Trophoblast cell (in vitro differentiated cells and primary cell): Measurements from ENCODE around the gene ADARB2.
"Not testable (repeated sequence)": the region's sequence is repeated elsewhere in the genome, so short reads cannot be mapped to it uniquely, and the experiment has no call there.

Experiments
- DNase-seq, 2 donors: peaks; one replicate each; pipeline ENCODE4 v3.0.0-alpha.2; 2016
- H2AFZ ChIP-seq: 2 replicates; pipeline ENCODE4 v1.6.1; 2013; ENCODE audit warnings: low read length, moderate library complexity, mild to moderate bottlenecking; ENCODE audit not compliant: insufficient read depth, poor library complexity
- H2AK5ac ChIP-seq: 2 replicates; pipeline ENCODE4 v1.6.1; 2013; ENCODE audit warnings: mild to moderate bottlenecking, low read length
- H2BK120ac ChIP-seq: 2 replicates; pipeline ENCODE4 v1.6.1; 2013; ENCODE audit warnings: low read length, mild to moderate bottlenecking, moderate library complexity; ENCODE audit not compliant: insufficient read depth, poor library complexity
- H2BK12ac ChIP-seq: 2 replicates; pipeline ENCODE4 v1.6.1; 2013; ENCODE audit warnings: mild to moderate bottlenecking, low read length, moderate library complexity
- H2BK5ac ChIP-seq: 2 replicates; pipeline ENCODE4 v1.6.1; 2013; ENCODE audit warnings: low read length, low read depth, moderate library complexity, mild to moderate bottlenecking; ENCODE audit not compliant: poor library complexity
- H3K14ac ChIP-seq: 2 replicates; pipeline ENCODE4 v1.6.1; 2013; ENCODE audit warnings: mild to moderate bottlenecking, low read length
- H3K18ac ChIP-seq: 2 replicates; pipeline ENCODE4 v1.6.1; 2013; ENCODE audit warnings: mild to moderate bottlenecking, low read length
- H3K23ac ChIP-seq: 2 replicates; pipeline ENCODE4 v1.6.1; 2013; ENCODE audit warnings: low read length
- H3K27ac ChIP-seq: 2 replicates; pipeline ENCODE4 v1.5.1; 2013; ENCODE audit warnings: low read depth, mild to moderate bottlenecking, inconsistent platforms, low read length, moderate library complexity
- H3K27me3 ChIP-seq: 2 replicates; pipeline ENCODE4 v1.6.1; 2013; ENCODE audit warnings: inconsistent platforms, mild to moderate bottlenecking, low read length, moderate library complexity; ENCODE audit not compliant: insufficient read depth
- H3K36me3 ChIP-seq, 2 experiments: 1 replicate in 1 of 2; 2 replicates in 1 of 2; pipeline ENCODE4 v1.6.1; 2013; ENCODE audit warnings: low read length in 2 of 2, mild to moderate bottlenecking in 2 of 2, moderate library complexity in 1 of 2; ENCODE audit not compliant: insufficient read depth in 2 of 2, control insufficient read depth in 1 of 2
- H3K4ac ChIP-seq: 2 replicates; pipeline ENCODE4 v1.6.1; 2013; ENCODE audit warnings: low read depth, mild to moderate bottlenecking, low read length, moderate library complexity
- H3K4me1 ChIP-seq, 2 experiments: 1 replicate in 1 of 2; 2 replicates in 1 of 2; pipeline ENCODE4 v1.6.1; 2013; ENCODE audit warnings: low read length in 2 of 2, mild to moderate bottlenecking in 2 of 2, moderate library complexity in 1 of 2; ENCODE audit not compliant: insufficient read depth in 2 of 2, control insufficient read depth in 1 of 2
- H3K4me2 ChIP-seq: 2 replicates; pipeline ENCODE4 v1.6.1; 2013; ENCODE audit warnings: inconsistent platforms, mild to moderate bottlenecking, low read length, moderate library complexity
- H3K4me3 ChIP-seq: 2 replicates; pipeline ENCODE4 v1.5.1; 2013; ENCODE audit warnings: mild to moderate bottlenecking, low read depth, low read length, inconsistent platforms
- H3K79me1 ChIP-seq: one replicate; pipeline ENCODE4 v1.6.1; 2013; ENCODE audit warnings: low read length
- H3K79me2 ChIP-seq: 2 replicates; pipeline ENCODE4 v1.6.1; 2013; ENCODE audit warnings: low read length, mild to moderate bottlenecking; ENCODE audit not compliant: control insufficient read depth, insufficient read depth, poor library complexity
- H3K9ac ChIP-seq: 2 replicates; pipeline ENCODE4 v1.6.1; 2013; ENCODE audit warnings: mild to moderate bottlenecking, low read length
- H3K9me3 ChIP-seq: 2 replicates; pipeline ENCODE4 v1.6.1; 2013; ENCODE audit warnings: low read depth, mild to moderate bottlenecking, control low read depth, inconsistent platforms, low read length; ENCODE audit not compliant: insufficient read depth
- H4K12ac ChIP-seq: 2 replicates; pipeline ENCODE4 v1.6.1; 2013; ENCODE audit warnings: low read depth, mild to moderate bottlenecking, low read length, moderate library complexity
- H4K8ac ChIP-seq: 2 replicates; pipeline ENCODE4 v1.6.1; 2013; ENCODE audit warnings: low read depth, mild to moderate bottlenecking, low read length, moderate library complexity
- H4K91ac ChIP-seq: one replicate; pipeline ENCODE4 v1.6.1; 2013; ENCODE audit warnings: low read depth, mild to moderate bottlenecking, low read length, moderate library complexity
- WGBS: extraction: QIAGEN DNeasy Blood & Tissue Kit; methylation state at CpG from one replicate; pipeline ENCODE4 v1.1.7; 2013; ENCODE audit warnings: missing lambda C conversion rate; ENCODE audit not compliant: insufficient read length, insufficient coverage; ENCODE audit errors: extremely low coverage; 5-methylcytosine and 5-hydroxymethylcytosine counted together

The ADARB2 gene

DNA sequence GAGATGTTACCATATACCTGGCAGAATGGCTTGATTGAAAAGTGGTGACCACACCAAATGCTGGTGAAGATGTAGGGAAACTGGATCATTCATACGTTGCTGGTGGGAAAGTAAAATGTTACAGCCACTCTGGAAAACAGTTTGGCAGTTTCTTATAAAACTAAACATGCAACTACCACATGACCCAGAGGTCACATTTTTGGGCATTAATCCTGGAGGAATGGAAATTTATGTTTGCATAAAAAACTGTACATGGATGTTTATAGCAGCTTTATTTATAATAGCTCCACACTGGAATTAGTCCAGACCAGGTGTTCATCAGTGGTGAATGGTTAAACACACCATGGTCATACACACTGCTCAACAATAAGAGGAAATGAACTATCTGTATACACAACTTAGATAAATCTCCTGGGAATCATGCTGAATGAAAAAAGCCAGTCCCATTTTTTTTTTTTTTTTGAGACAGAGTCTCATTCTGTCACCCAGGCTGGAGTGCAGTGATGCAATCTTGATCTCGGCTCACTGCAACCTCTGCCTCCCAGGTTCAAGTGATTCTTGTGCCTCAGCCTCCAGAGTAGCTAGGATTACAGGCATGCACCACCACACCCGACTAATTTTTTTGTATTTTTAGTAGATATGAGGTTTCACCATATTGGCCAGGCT is 309.7 kb downstream of the ADARB2 start:
- not testable (repeated sequence) for H2AFZ ChIP-seq, H3K4me1 ChIP-seq, H3K18ac ChIP-seq, H3K4me2 ChIP-seq, H3K9ac ChIP-seq, H3K4ac ChIP-seq, H3K27ac ChIP-seq, DNase-seq, H4K12ac ChIP-seq, H2BK12ac ChIP-seq, H4K91ac ChIP-seq, H3K23ac ChIP-seq, H2BK120ac ChIP-seq, H3K27me3 ChIP-seq, H3K9me3 ChIP-seq, H3K36me3 ChIP-seq, H3K79me2 ChIP-seq, H3K14ac ChIP-seq, H3K79me1 ChIP-seq, H4K8ac ChIP-seq, H3K4me3 ChIP-seq, H2AK5ac ChIP-seq, H2BK5ac ChIP-seq
- no CpG with 5 or more reads among the region's 3 CpGs for WGBS

DNA sequence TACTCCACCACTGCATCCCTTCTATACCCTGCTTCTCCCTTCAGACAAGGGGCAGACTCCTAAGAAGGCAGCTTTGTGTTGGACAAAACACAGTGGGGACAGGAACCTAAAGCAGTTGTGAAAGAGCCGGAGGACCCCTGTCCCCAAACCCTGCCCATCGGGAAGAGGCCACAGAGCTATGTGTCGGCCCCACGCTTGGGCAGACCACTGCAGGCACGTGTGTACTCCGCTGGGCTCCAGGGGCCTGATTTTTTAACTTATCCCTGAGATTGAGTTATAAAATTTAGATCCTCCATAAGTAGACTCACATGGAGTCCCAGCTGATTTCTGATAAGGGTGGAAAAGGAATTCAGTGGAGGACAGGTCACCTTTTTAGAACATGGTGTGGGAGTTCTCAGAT is 310.5 kb downstream of the ADARB2 start:
- no peak for DNase-seq
- no peak overlapping the region for H3K9ac ChIP-seq
- no peaks in the 10 kb centered on the region for H3K36me3 ChIP-seq
- H3K4ac ChIP-seq = no peak overlapping the region
- no peaks in the 10 kb centered on the region for H3K79me1 ChIP-seq
- H3K23ac ChIP-seq = no peak overlapping the region
- no peak overlapping the region for H2BK120ac ChIP-seq
- H3K4me2 ChIP-seq = no peak overlapping the region
- H3K18ac ChIP-seq = no peak overlapping the region
- H2BK5ac ChIP-seq = no peak overlapping the region
- H3K27ac ChIP-seq = no peak overlapping the region
- no peaks in the 10 kb centered on the region for H3K9me3 ChIP-seq
- no peaks in the 10 kb centered on the region for H3K27me3 ChIP-seq
- H4K8ac ChIP-seq = no peak overlapping the region
- no peak overlapping the region for H2AFZ ChIP-seq
- no CpG with 5 or more reads among the region's 6 CpGs for WGBS
- H3K4me3 ChIP-seq = no peak overlapping the region
- H4K12ac ChIP-seq = no peak overlapping the region
- H2BK12ac ChIP-seq = no peak overlapping the region
- H3K4me1 ChIP-seq = no peaks in the 10 kb centered on the region
- H3K79me2 ChIP-seq = no peaks in the 10 kb centered on the region
- no peak overlapping the region for H3K14ac ChIP-seq
- no peak overlapping the region for H4K91ac ChIP-seq
- no peak overlapping the region for H2AK5ac ChIP-seq

DNA sequence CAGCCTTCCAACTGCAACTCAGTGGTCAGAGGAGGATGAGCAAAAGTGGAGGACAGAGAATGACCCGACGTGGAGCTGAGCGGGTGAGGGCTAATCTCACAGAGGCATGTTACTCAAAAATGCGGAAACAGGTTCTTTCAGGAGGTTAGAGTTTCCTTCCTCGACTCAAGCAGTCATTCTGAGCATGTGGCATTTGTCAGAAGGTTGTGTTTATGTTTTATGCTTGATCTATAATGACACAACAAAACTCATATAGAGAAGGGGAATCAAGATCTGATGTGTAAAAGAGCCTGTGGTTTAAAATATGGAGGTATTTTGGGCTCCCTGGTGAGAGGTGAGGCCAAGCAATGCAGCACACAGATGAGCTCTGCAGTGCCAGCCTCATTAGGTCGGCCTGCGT is 311.4 kb downstream of the ADARB2 start:
- H3K36me3 ChIP-seq = no peaks in the 10 kb centered on the region
- H3K79me2 ChIP-seq = no peaks in the 10 kb centered on the region
- H3K79me1 ChIP-seq = no peaks in the 10 kb centered on the region
- H2AFZ ChIP-seq = no peak overlapping the region
- no peak overlapping the region for H3K4me3 ChIP-seq
- no peaks in the 10 kb centered on the region for H3K4me1 ChIP-seq
- H3K4me2 ChIP-seq = no peak overlapping the region
- H3K27ac ChIP-seq = no peak overlapping the region
- no peak overlapping the region for H3K4ac ChIP-seq
- no peak overlapping the region for H2BK120ac ChIP-seq
- H3K9ac ChIP-seq = no peak overlapping the region
- no peaks in the 10 kb centered on the region for H3K27me3 ChIP-seq
- no peak overlapping the region for H3K23ac ChIP-seq
- no peak overlapping the region for H2BK5ac ChIP-seq
- no peak overlapping the region for H4K8ac ChIP-seq
- H2BK12ac ChIP-seq = no peak overlapping the region
- no CpG with 5 or more reads among the region's 7 CpGs for WGBS
- no peak overlapping the region for H2AK5ac ChIP-seq
- H4K12ac ChIP-seq = no peak overlapping the region
- no peak overlapping the region for H4K91ac ChIP-seq
- H3K14ac ChIP-seq = no peak overlapping the region
- no peak for DNase-seq
- no peaks in the 10 kb centered on the region for H3K9me3 ChIP-seq
- no peak overlapping the region for H3K18ac ChIP-seq

- Histone ChIP-seq H3K36me3 (no peaks in the 10 kb centered on the region), H3K4me2 (no peak overlapping the region), H3K14ac (no peak overlapping the region), H4K8ac (no peak overlapping the region), H3K18ac (no peak overlapping the region), H2BK5ac (no peak overlapping the region), H2AFZ (no peak overlapping the region), H2BK120ac (no peak overlapping the region), H2AK5ac (no peak overlapping the region), H4K12ac (no peak overlapping the region), H4K91ac (no peak overlapping the region), H3K4ac (no peak overlapping the region), H3K4me3 (no peak overlapping the region), H3K79me1 (no peaks in the 10 kb centered on the region), H3K9ac (no peak overlapping the region), H3K23ac (no peak overlapping the region), H3K79me2 (no peaks in the 10 kb centered on the region), H3K9me3 (no peaks in the 10 kb centered on the region), H3K4me1 (no peaks in the 10 kb centered on the region), H3K27ac (no peak overlapping the region), H3K27me3 (no peaks in the 10 kb centered on the region), H2BK12ac (no peak overlapping the region)
- DNase-seq = no peak
- WGBS = no CpG with 5 or more reads among the region's 7 CpGs
Measured at GRCh38 chr10:1424648-1425047, 312.7 kb downstream of the ADARB2 start.
